GM12878 (cell line): ENCODE measurements around the gene TERB1. TPM values are rescaled to one million over a fixed set of nuclear protein-coding genes. Genes with fewer than 3 reads are reported as not detected.
A peak's percentile ranks its signal among the peaks of the same experiment; 100 is the strongest.

Experiments
- ATAC-seq: fragments of 200-7000 bp; cut with Tn5 transposase; 3 replicates; pipeline ENCODE4 v1.9.1; 2020; ENCODE audit warnings: mild to moderate bottlenecking, moderate library complexity
- BruUV-seq: library from RNA; stranded (reverse); fragments of 400-500 nt; replicated peaks from 2 replicates; lab custom pipeline; 2021; lab: Mats Ljungman, UMichigan
- CTCF ChIA-PET: fragments of 300-600 bp; sonication (Branson Sonifier 250); formaldehyde crosslinking; extraction: SDS; loops from one replicate; lab custom pipeline; 2021; ENCODE audit warnings: inconsistent platforms; lab: Yijun Ruan, JAX
- POLR2A ChIA-PET: fragments of 350-600 bp; formaldehyde crosslinking; extraction: SDS; loops from one replicate; lab custom pipeline; 2021; ENCODE audit warnings: inconsistent platforms; lab: Charles Lee
- RAD21 ChIA-PET: fragments of 300-600 bp; sonication (Branson Sonifier 250); formaldehyde crosslinking; loops from one replicate; lab custom pipeline; 2023; ENCODE audit warnings: antibody characterized with exemption; ENCODE audit not compliant: unreplicated experiment; lab: Charles Lee
- SMC1A ChIA-PET: fragments of 300-600 bp; sonication (Branson Sonifier 250); formaldehyde crosslinking; loops from one replicate; lab custom pipeline; 2023; ENCODE audit not compliant: unreplicated experiment, uncharacterized antibody; lab: Charles Lee
- DNase-seq: peaks from one replicate; pipeline ENCODE4 v3.0.0-alpha.2; 2011; ENCODE audit warnings: low read depth, low spot score
- FAIRE-seq: peaks from 3 replicates; lab custom pipeline; 2011; peaks lifted over from hg19 to GRCh38; lab: Jason Lieb, UNC
- H2AFZ ChIP-seq: 2 replicates; pipeline ENCODE4 v1.6.0; 2011; ENCODE audit warnings: low read depth, low read length, control low read depth; ENCODE audit not compliant: control insufficient read depth
- H3K27ac ChIP-seq: 2 replicates; pipeline ENCODE4 v1.5.1; 2011; ENCODE audit warnings: control low read depth; ENCODE audit not compliant: control insufficient read depth, insufficient read depth
- H3K27me3 ChIP-seq, 2 experiments: replicated peaks in 1 of 2; 2 replicates each; pipeline versions ENCODE4 v1.6.0 to v1.6.1; 2011; ENCODE audit warnings: low read length in 1 of 2; ENCODE audit not compliant: control insufficient read depth in 2 of 2, insufficient read depth in 2 of 2
- H3K36me3 ChIP-seq, 2 experiments: 2 replicates each; pipeline ENCODE4 v1.5.1; 2011; ENCODE audit warnings: low read length in 1 of 2; ENCODE audit not compliant: control insufficient read depth in 2 of 2, insufficient read depth in 2 of 2
- H3K4me1 ChIP-seq: 2 replicates; pipeline ENCODE4 v1.6.1; 2011; ENCODE audit warnings: mild to moderate bottlenecking, low read length, moderate library complexity, mixed read lengths; ENCODE audit not compliant: control insufficient read depth, insufficient read depth
- H3K4me2 ChIP-seq: 2 replicates; pipeline ENCODE4 v1.6.0; 2011; ENCODE audit warnings: control low read depth; ENCODE audit not compliant: control insufficient read depth, insufficient read depth
- H3K4me3 ChIP-seq: fragments of 200-600 bp; sonication (generic); 2 replicates; pipeline ENCODE4 v1.5.1; 2016
- H3K79me2 ChIP-seq: 2 replicates; pipeline ENCODE4 v1.6.0; 2011; ENCODE audit warnings: low read length; ENCODE audit not compliant: control insufficient read depth, insufficient read depth
- H3K9ac ChIP-seq: 2 replicates; pipeline ENCODE4 v1.8.0; 2011; ENCODE audit warnings: low read length, control low read depth, mixed read lengths; ENCODE audit not compliant: control insufficient read depth, insufficient read depth
- H3K9me3 ChIP-seq: replicated peaks from 3 replicates; pipeline ENCODE4 v1.5.1; 2011; ENCODE audit warnings: mild to moderate bottlenecking, low read length; ENCODE audit not compliant: control insufficient read depth, insufficient read depth
- H4K20me1 ChIP-seq: 2 replicates; pipeline ENCODE4 v1.6.0; 2011; ENCODE audit not compliant: control insufficient read depth, insufficient read depth
- KLF5 ChIP-seq: fragments of 450-650 bp; IDR thresholded peaks from 2 replicates; pipeline ENCODE4 v1.6.1; 2014; ENCODE audit warnings: mild to moderate bottlenecking; ENCODE audit not compliant: partially characterized antibody
- LARP7 ChIP-seq: fragments of 450-650 bp; IDR thresholded peaks from 2 replicates; pipeline ENCODE4 v1.6.1; 2017; ENCODE audit warnings: mild to moderate bottlenecking
- POLR2A ChIP-seq: IDR thresholded peaks from 2 replicates; pipeline ENCODE4 v1.6.1; 2011; ENCODE audit warnings: low read depth, mild to moderate bottlenecking, low read length
- RB1 ChIP-seq: fragments of 450-650 bp; formaldehyde crosslinking; IDR thresholded peaks from 2 replicates; pipeline ENCODE4 v1.6.1; 2017; ENCODE audit warnings: mild to moderate bottlenecking, borderline replicate concordance
- SMARCA5 ChIP-seq: fragments of 450-650 bp; IDR thresholded peaks from 2 replicates; pipeline ENCODE4 v1.6.1; 2017; ENCODE audit warnings: mild to moderate bottlenecking
- STAT1 ChIP-seq: fragments of 450-650 bp; conservative IDR thresholded peaks from 2 replicates; pipeline ENCODE4 v1.6.1; 2014; ENCODE audit warnings: antibody characterized with exemption, mild to moderate bottlenecking
- TARDBP ChIP-seq: IDR thresholded peaks from 2 replicates; pipeline ENCODE4 v1.6.1; 2016; ENCODE audit warnings: borderline replicate concordance
- in situ Hi-C: fragments of 300-500 bp; cut with MboI; formaldehyde crosslinking; loops from 9 replicates; pipeline ENCODE4 v1.14.3; 2018; ENCODE audit warnings: mixed read lengths
- intact Hi-C: fragments of 100-400 bp; cut with micrococcal nuclease; formaldehyde crosslinking; loops from one replicate; pipeline ENCODE4 v1.14.2; 2022; ENCODE audit not compliant: unreplicated experiment
- polyA plus RNA-seq, 11 experiments: library from polyadenylated mRNA; depleted of rRNA in 4 of 11; unstranded in 6 of 11; stranded (reverse) in 5 of 11; fragments of >200 nt; fragmentation: Nextera tagmentation in 4 of 11; fragmentation: Illumina TruSeq in 1 of 11; extraction: Ambion mirVana in 4 of 11; extraction: Trizol in 1 of 11; gene quantifications; 1 replicate in 1 of 11; 2 replicates in 10 of 11; pipeline versions ENCODE4 v1.2.1 to v1.2.3, GENCODE V29; 2011 to 2016; ENCODE audit warnings: inconsistent platforms in 2 of 11, missing spikeins in 2 of 11, low read depth in 1 of 11
- total RNA-seq, 4 experiments: library from RNA; depleted of rRNA in 3 of 4; stranded (reverse); fragments of >200 nt in 3 of 4; fragmentation: Illumina TruSeq in 1 of 4; extraction: Trizol in 1 of 4; gene quantifications; 2 replicates each; pipeline versions ENCODE4 v1.2.1 to v1.2.3, GENCODE V29; 2013 to 2021
- TF ChIP-seq, protein P1 (sequence below): IDR thresholded peaks from 2 replicates; pipeline ENCODE4 v1.6.1; 2011; ENCODE audit warnings: low read depth, mild to moderate bottlenecking, low read length, moderate library complexity, borderline replicate concordance; ENCODE audit errors: extremely low read depth
- TF ChIP-seq, protein P2 (sequence below): IDR thresholded peaks from 2 replicates; pipeline ENCODE4 v1.6.1; 2011; ENCODE audit warnings: mild to moderate bottlenecking, low read depth, low read length, moderate library complexity; ENCODE audit not compliant: insufficient replicate concordance
- TF ChIP-seq, protein P3 (sequence below): fragments of 450-650 bp; IDR thresholded peaks from 2 replicates; pipeline ENCODE4 v1.6.1; 2014; ENCODE audit warnings: mild to moderate bottlenecking
- TF ChIP-seq, protein P4 (sequence below): fragments of 450-650 bp; IDR thresholded peaks from 2 replicates; pipeline ENCODE4 v1.6.1; 2016; ENCODE audit warnings: mild to moderate bottlenecking, moderate library complexity, borderline replicate concordance

The TERB1 gene
- total and polyA plus RNA-seq, 10 of the 15 experiments (the other 5 are each of a cell fraction or from before 2014, with no cell fraction given): 0.03 to 0.10 (median 0.06) TPM; not detected in 7

DNA sequence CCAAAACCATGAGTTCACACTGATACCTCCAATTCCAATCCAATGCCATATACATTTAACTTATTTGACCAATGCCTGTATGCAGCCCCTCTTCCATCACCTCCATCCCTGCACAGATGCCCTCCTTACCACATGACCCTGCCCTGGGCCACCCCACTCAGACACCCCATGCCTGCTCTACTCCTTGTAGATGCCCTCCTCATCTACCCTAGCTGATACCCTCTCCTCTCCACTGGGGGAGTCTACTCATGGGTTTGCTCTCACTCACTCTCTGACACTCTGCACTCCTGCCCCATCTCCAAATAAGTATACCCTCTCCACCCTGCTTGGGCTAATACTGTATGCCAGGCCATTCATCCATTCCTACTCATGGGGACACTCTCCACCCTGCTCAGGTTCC is 88.9 kb downstream of the TERB1 start:
- SMC1A ChIA-PET: no interaction called here
- Histone ChIP-seq H3K27ac (no peak overlapping the region), H2AFZ (no peak overlapping the region), H3K4me2 (no peak overlapping the region), H3K79me2 (no peaks in the 10 kb centered on the region), H3K4me3 (no peak overlapping the region), H3K9ac (no peak overlapping the region), H3K36me3 (no peaks in the 10 kb centered on the region), H3K27me3 (no peaks in the 10 kb centered on the region), H3K9me3 (no peaks in the 10 kb centered on the region; the same call in 2 of the 3 replicates), H3K4me1 (no peaks in the 10 kb centered on the region), H4K20me1 (0 out of 2 replicates have a peak, but pooled peaks cover 2% of the 10 kb centered on the region)
- POLR2A ChIA-PET: no interaction called here
- intact Hi-C loops (no loop called here), in situ Hi-C loops (no loop called here)
- CTCF ChIA-PET: interaction anchor here (1.0 kb wide), 1 partner anchor 306 kb away, joined by 4 read pairs; no protein-coding TSS in a partner anchor
- DNase-seq: no peak
- ATAC-seq: peak; percentile 36
- TF ChIP-seq POLR2A (peak; percentile 16; the same call in 1 of the 2 replicates), KLF5 (no peak)
- RAD21 ChIA-PET: no interaction called here
- BruUV-seq: no TSS peak
- FAIRE-seq: no peak

DNA sequence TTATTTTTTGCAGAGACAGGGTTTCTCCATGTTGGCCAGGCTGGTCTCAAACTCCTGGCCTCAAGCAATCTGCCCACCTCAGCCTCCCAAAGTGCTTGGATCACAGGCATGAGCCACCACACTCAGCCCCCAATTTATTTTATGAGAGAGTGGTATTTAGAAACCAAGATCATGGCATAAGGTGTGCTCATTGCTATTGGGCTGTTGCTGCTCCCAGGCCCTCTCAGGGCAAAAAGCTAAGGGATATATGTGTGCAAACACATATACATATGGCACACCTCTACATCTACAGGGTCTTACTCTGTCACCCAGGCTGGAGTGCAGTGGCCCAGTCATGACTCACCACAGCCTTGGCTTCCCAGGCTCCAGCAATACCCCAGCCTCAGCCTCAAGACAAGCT is 89.8 kb downstream of the TERB1 start:
- no peaks in the 10 kb centered on the region for H3K79me2 ChIP-seq
- DNase-seq (no peak), FAIRE-seq (no peak), ATAC-seq (no peak)
- SMC1A ChIA-PET: no interaction called here
- H4K20me1 ChIP-seq: no peaks in the 10 kb centered on the region
- H3K9ac ChIP-seq: no peak overlapping the region
- H2AFZ ChIP-seq: no peak overlapping the region
- in situ Hi-C loops (no loop called here), intact Hi-C loops (no loop called here)
- no peak overlapping the region for H3K4me3 ChIP-seq
- no TSS peak for BruUV-seq
- H3K9me3 ChIP-seq: no peaks in the 10 kb centered on the region; the same call in 2 of the 3 replicates
- no peaks in the 10 kb centered on the region for H3K36me3 ChIP-seq
- RAD21 ChIA-PET: no interaction called here
- H3K4me1 ChIP-seq: no peaks in the 10 kb centered on the region
- H3K27me3 ChIP-seq: no peaks in the 10 kb centered on the region
- no peak overlapping the region for H3K4me2 ChIP-seq
- POLR2A ChIA-PET: no interaction called here
- CTCF ChIA-PET: no interaction called here
- no peak overlapping the region for H3K27ac ChIP-seq
- TF ChIP-seq TARDBP (no peak), STAT1 (no peak), SMARCA5 (no peak), LARP7 (no peak), RB1 (no peak)
- TF ChIP-seq, protein P1, sequence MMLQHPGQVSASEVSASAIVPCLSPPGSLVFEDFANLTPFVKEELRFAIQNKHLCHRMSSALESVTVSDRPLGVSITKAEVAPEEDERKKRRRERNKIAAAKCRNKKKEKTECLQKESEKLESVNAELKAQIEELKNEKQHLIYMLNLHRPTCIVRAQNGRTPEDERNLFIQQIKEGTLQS: no peak
- TF ChIP-seq, protein P2, sequence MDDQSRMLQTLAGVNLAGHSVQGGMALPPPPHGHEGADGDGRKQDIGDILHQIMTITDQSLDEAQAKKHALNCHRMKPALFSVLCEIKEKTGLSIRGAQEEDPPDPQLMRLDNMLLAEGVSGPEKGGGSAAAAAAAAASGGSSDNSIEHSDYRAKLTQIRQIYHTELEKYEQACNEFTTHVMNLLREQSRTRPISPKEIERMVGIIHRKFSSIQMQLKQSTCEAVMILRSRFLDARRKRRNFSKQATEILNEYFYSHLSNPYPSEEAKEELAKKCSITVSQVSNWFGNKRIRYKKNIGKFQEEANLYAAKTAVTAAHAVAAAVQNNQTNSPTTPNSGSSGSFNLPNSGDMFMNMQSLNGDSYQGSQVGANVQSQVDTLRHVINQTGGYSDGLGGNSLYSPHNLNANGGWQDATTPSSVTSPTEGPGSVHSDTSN: no peak
- TF ChIP-seq, protein P3, sequence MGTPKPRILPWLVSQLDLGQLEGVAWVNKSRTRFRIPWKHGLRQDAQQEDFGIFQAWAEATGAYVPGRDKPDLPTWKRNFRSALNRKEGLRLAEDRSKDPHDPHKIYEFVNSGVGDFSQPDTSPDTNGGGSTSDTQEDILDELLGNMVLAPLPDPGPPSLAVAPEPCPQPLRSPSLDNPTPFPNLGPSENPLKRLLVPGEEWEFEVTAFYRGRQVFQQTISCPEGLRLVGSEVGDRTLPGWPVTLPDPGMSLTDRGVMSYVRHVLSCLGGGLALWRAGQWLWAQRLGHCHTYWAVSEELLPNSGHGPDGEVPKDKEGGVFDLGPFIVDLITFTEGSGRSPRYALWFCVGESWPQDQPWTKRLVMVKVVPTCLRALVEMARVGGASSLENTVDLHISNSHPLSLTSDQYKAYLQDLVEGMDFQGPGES: no peak
- TF ChIP-seq, protein P4, sequence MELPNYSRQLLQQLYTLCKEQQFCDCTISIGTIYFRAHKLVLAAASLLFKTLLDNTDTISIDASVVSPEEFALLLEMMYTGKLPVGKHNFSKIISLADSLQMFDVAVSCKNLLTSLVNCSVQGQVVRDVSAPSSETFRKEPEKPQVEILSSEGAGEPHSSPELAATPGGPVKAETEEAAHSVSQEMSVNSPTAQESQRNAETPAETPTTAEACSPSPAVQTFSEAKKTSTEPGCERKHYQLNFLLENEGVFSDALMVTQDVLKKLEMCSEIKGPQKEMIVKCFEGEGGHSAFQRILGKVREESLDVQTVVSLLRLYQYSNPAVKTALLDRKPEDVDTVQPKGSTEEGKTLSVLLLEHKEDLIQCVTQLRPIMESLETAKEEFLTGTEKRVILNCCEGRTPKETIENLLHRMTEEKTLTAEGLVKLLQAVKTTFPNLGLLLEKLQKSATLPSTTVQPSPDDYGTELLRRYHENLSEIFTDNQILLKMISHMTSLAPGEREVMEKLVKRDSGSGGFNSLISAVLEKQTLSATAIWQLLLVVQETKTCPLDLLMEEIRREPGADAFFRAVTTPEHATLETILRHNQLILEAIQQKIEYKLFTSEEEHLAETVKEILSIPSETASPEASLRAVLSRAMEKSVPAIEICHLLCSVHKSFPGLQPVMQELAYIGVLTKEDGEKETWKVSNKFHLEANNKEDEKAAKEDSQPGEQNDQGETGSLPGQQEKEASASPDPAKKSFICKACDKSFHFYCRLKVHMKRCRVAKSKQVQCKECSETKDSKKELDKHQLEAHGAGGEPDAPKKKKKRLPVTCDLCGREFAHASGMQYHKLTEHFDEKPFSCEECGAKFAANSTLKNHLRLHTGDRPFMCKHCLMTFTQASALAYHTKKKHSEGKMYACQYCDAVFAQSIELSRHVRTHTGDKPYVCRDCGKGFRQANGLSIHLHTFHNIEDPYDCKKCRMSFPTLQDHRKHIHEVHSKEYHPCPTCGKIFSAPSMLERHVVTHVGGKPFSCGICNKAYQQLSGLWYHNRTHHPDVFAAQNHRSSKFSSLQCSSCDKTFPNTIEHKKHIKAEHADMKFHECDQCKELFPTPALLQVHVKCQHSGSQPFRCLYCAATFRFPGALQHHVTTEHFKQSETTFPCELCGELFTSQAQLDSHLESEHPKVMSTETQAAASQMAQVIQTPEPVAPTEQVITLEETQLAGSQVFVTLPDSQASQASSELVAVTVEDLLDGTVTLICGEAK: no peak
